GM18519 (cell line): Measurements from ENCODE around the gene SAP25.

Source experiments
- ATAC-seq: cut with Tn5 transposase; IDR thresholded peaks from one replicate; pipeline ENCODE4 v1.9.1; 2021; ENCODE audit warnings: mild to moderate bottlenecking, moderate library complexity; ENCODE audit not compliant: unreplicated experiment, low FRiP score

SAP25 gene

DNA sequence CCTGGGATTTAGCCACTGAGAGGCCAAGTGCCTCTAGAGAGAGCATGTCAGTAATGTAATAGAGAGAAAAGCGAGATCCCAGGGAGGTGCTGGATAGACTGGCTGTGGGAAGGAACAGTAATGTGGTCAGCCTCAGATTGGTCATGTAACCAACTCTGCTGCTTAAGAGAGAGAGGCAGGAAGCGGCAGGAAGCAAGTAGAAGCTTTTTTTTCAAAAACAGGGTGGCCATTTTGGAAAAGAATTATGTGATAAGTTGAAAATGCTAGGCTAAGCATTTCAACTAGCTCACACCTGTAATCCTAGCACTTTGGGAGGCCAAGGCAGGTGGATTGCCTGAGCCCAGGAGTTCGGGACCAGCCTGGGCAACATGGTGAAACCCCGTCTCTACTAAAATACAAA lies 24.7 kb upstream of the SAP25 start:
- ATAC-seq: no peak

- ATAC-seq: no peak
Observed at GRCh38 chr7:100595188-100595587, 21.5 kb upstream of the SAP25 start.

- ATAC-seq: no peak
Observed at GRCh38 chr7:100591596-100591995, 17.9 kb upstream of the SAP25 start.

DNA sequence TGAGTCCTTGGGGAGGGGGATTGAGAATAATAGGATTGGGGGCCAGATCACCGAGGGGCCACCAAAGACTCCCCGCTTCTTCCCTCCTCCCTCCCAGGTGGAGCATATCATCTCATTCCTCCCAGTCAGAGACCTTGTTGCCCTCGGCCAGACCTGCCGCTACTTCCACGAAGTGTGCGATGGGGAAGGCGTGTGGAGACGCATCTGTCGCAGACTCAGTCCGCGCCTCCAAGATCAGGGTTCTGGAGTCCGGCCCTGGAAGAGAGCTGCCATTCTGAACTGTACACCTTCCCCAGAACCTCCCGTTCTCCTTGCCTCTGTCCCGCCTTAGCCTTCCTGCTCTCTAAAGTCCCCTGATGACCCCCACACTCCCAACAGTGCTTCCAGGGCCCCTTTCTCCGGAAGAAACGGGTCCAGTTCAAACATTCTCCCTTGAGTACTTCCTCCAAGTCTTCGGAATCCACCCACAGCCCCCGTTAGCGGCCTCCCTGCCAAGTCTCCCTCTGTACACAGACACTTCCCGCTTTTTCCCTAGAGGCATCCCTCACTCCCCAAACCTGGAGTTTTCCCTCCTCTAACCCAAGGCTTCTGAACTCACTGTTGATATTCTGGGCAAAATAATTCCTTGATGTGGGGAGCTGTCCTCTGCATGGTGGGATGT lies 16.5 kb upstream of the SAP25 start:
- no peak for ATAC-seq

DNA sequence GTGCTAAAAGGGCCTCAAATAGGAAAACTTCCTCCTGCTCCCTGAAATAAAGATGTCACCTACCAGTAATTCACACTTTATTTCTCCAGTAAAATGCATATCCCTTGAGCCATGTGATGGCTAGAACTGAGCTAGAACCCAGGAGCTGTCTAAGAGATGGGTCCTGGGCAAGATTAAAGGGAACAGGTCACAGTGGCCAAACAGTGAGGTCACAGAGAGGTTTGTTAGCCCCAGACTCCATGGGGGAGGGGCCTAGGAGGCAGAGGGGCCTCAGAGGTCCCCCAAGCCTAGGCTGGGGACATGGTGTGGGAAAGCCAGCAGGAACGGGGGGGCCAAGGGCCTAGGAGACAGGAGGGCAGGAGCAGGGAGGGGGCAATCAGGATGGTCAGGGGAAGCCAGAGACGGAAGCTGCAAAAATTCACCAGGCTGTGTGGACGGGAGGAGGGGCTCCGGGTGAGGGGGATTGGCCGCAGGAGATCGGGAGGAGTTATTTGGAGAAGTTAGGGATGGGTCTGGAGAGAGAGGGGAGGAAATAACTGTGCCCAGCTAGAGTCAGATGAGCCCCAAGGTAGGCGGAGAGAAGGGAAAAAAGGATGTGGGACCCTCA lies 15.7 kb upstream of the SAP25 start:
- ATAC-seq: no peak

GRCh38 chr7:100588438-100588837 lies 14.7 kb upstream of the SAP25 start:
- ATAC-seq: no peak

DNA sequence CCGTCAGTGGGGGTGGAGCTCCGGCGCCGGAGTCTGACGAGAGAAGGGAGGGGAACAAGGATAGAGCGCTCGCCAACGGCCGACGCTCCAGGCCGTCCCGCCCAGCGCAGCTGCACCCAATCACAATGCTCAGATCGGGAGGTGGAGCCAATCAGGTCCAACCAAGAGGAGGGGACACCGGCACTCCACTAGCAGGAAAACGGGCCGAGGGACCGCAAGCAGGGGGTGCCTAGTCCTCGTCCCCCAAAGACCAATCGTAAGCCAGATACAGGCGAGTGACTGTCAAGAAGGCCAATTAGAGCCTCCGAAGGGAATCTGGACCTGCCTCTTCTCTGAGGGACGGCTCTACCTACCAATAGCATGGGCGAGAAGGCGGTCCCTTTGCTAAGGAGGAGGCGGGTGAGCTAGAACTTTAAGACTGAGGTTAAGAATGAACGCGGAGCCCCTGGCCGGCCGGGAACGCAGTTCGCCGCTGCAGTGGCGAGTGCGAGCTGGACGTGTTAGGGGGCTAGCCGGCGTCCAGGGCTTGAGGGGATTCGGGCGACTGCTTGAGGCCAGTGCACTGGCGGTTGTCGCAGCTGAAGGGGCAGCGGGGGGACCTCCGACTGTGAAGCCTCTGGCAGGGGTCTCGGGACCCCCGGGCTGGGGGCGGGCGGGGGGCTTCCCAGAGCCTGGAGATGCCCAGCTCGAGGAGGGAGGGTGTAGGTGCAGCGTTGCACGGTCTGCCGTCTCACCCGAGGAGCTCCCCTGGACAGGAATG lies 12.7 kb upstream of the SAP25 start, which contains the start of gene FBXO24:
FBXO24 (plus strand) TSS at position 63 of the 760 bp plus-strand sequence; CDS start at position 361, 298 bp downstream.
- ATAC-seq: peak; percentile 80

DNA sequence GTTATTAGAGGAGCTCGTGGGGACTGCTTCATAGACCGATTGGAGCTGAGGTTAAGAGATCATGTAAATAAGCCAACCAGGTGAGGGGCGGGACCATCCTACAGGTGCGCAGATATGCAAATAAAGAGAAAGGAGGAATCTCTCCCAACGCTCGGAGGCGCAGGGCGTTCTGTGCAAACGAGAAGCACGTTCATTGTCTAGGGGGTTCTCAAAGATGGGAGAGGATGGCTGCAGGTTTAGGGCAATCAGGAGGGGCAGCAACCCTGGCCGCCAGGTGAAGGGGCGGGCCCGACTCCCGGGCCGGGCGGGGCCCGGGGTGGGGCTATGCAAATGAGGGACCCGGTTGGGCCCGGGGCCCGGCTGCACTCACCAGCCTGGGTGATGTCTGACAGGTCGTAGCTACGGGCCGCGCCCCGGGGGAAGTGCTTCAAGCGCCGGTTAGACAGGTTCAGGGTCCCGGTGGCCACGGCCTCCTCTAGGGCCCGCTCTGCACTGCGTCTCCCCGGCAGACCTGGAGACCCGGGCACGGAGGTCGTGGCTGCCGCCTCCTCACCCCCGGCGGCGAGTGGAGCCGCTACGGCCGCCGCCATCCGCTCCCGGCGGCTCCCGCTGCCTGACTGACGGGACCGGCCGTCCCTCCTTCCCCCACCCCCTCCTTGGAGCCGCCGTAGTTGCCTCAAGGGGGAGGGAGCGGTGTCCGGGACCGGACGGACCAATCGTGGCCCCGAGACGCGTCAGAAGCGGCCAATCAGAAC lies 12.0 kb upstream of the SAP25 start, which contains the start of gene LRCH4:
LRCH4 (minus strand) TSS at position 619 of the 755 bp plus-strand sequence; CDS start at position 590, 29 bp downstream.
- ATAC-seq: no peak

- no peak for ATAC-seq
Observed at GRCh38 chr7:100584683-100585510, 11.2 kb upstream of the SAP25 start.

- ATAC-seq: no peak
Observed at GRCh38 chr7:100584054-100584682, 10.5 kb upstream of the SAP25 start.

- ATAC-seq: no peak
Observed at GRCh38 chr7:100583132-100584053, 9.7 kb upstream of the SAP25 start.

DNA sequence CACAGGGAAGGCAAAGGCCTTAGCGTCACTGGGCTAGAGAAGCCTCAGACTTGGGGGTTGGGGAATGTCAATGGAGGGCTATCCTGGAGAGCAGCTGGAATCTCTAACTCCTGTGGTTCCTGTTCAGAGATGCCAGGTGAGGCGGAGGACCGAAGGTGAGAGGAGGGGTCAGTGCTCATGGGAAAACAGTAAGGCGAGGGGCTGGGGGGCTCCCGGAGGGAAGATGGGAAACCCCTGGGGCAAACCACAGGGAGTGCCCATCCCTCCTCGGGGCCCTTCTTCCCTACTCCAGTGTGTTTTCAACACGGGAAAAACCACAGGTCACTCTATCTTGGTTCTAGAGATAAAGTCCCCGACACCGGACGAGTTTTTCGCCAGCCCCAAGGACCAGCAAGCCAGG lies 8.9 kb upstream of the SAP25 start:
- ATAC-seq: no peak

DNA sequence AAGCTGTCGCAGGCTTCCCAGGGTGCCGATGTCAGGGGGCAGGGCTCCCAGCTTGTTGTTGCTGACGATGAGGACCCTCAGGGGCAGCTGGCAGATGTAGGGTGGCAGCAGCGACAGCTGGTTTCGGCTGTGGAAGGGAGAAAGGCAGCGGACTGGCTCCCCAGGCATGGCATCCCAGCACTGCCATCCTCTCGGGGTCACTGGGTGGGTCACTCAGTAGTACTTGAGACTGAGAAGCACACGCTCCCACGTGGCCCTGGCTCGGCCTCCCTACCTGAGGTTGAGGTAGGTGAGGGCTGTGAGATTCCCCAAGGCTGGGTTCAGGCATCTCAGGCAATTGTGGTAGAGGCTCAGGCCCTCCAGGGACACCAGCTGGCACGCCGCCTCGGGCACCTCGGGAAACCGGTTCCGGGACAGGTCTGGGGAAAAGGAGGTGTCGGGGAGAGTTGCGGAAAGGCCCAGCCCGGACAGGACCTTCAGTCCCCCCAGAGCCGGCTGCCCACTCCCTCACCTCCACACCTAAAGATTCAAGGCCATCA lies 8.4 kb upstream of the SAP25 start:
- no peak for ATAC-seq

GRCh38 chr7:100580466-100581283 lies 7.0 kb upstream of the SAP25 start:
- no peak for ATAC-seq

DNA sequence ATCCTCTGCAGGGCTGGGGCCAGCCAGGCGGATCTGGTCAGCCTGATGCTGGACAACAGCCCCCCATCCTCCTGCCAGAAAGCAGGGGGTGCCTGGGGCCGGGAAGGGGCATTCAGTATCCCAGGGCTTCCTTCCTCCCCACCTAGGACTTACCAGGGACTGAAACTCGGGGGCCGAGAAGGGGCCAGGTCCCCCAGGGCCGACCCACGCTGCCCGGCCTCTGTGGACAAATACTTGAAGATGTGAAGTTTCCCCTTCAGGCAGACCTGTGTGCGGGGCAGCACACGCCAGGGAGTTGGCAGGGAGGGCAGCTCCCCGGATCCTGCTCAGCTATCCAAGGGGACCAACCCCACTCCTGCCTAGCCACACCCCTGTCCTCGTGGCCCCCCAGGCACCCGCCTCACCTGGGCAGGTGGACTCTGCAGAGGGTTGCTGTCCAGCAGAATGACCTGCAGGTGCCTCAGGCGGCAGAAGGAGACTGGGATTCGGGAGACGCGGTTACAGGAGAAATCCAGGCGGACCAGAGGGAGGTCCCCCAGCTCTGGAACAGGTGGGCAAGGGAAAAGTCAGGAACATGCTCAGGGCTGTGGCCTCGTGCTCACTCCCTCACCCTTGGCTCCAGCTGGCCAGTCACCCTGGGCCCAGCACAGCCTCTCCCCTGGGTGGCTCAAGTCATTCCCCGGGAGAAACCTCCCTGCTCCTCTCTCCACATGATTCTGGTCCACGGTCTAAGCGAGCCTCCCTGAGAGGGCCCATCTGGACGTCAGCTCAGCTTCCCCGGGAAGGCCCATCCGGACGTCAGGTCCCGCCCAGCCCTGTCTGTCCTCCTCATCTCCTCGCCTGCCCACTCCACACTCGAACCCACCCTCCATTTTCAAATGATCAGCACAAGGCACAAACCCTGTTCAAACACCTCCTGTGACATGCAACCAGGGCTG lies 4.8 kb upstream of the SAP25 start:
- ATAC-seq: no peak

DNA sequence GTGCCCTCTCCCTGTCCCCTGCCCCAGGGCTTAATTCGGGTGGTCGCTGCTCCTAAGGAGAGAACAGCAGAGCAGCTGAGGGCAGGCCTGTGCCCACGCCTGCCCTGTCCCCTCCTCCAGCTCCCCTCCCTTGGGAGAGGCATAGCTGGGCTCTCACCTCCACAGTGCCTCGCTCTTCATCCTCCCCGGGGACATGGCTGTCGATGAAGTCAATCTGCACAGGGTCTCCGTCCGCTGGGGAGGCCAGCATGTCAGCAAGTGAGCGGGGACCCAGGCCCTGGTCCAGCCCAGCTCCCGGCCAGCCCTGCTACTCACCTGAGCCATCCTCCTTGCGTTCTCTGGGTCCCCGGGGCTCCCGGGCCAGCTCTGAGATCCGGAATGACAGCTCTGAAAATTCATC lies 3.8 kb upstream of the SAP25 start:
- no peak for ATAC-seq
